PFSK-1 (cell line): ENCODE data around the gene RYR3.

Experiments used
- POLR2AphosphoS5 ChIP-seq: IDR thresholded peaks from 2 replicates; pipeline ENCODE4 v1.6.1; 2012; ENCODE audit warnings: low read depth, mild to moderate bottlenecking, control low read depth, low read length, moderate library complexity
- TAF1 ChIP-seq: IDR thresholded peaks from 2 replicates; pipeline ENCODE4 v1.6.1; 2012; ENCODE audit warnings: low read length, control low read depth, borderline replicate concordance; ENCODE audit not compliant: insufficient read depth

GRCh38 chr15:33722005-33722672 is 411.4 kb downstream of the RYR3 start:
- no peak for TF ChIP-seq POLR2AphosphoS5
- no peak for TF ChIP-seq TAF1
